Measurements from ENCODE around the gene TK2. TPM values are rescaled to one million over a fixed set of nuclear protein-coding genes. Genes with fewer than 3 reads are reported as not detected.

TK2 gene
- total and polyA plus RNA-seq, 9 of the 15 experiments (the other 6 are each of a cell fraction or from before 2014, with no cell fraction given): 1.1 to 10.2 (median 5.3) TPM

DNA sequence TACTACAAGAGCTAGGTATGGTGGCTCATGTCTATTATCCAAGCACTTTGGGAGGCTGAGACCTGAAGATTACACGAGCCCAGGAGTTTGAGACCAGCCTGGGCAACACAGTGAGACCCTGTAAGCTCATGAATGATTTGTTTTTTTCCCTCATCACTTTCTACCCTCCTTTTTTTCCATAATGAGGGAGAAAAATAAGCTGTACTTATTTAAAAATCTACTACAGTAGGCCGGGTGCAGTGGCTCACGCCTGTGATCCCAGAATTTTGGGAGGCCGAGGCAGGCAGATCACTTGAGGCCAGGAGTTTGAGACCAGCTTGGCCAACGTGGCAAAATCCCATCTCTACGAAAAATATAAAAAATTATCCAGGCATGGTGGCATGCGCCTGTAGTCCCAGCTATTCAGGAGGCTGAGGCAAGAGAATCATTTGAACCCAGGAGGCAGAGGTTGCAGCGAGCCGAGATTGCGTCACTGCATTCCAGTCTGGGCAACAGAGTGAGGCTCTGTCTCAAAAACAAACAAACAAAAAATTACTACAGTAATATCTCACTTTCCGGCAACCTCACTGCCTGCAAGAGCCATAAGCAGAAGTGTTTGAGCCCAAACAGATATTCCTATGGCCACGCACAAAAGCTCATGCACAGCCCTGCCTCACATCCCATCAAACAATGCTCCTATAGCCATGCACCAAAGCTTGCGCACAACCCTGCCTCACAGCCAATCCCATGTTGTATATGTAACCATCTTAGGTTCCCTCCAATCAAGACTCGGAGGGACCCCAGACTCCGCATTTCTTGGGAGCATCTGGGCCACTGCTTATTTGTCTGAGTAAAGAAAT is 37.4 kb downstream of the TK2 start (continued):
- no peak for TF ChIP-seq ZNF639 (CRISPR knock-in tag; conservative IDR thresholded peaks at IDR 0.05 in 1 of 2, IDR thresholded peaks at IDR 0.05 in 1 of 2)
- TF ChIP-seq RBM22 (IDR thresholded peaks at IDR 0.05; ENCODE audit: low read depth, low read length, poor library complexity, severe bottlenecking): no peak
- TF ChIP-seq ZNF696 (CRISPR knock-in tag; conservative IDR thresholded peaks at IDR 0.05): no peak
- peak; percentile 68 for TF ChIP-seq CEBPB (tag; IDR thresholded peaks at IDR 0.05)
- no peak for TF ChIP-seq CEBPG (CRISPR knock-in tag; IDR thresholded peaks at IDR 0.05)
- peak in 1 of 2 experiments; percentile 53; a peak in 2 of 4 replicates for TF ChIP-seq CEBPG (tag; conservative IDR thresholded peaks at IDR 0.05 in 1 of 2, IDR thresholded peaks at IDR 0.05 in 1 of 2)
- peak; percentile 37; the same call in 1 of the 2 replicates for TF ChIP-seq ZNF121 (CRISPR knock-in tag; conservative IDR thresholded peaks at IDR 0.05)
- no peak for TF ChIP-seq ZNF444 (CRISPR knock-in tag; IDR thresholded peaks at IDR 0.05)
- no peak for TF ChIP-seq MIER1 (IDR thresholded peaks at IDR 0.05; ENCODE audit: low read depth)
- no peak for TF ChIP-seq ZKSCAN8 (CRISPR knock-in tag; IDR thresholded peaks at IDR 0.05)
- TF ChIP-seq POLR2B (IDR thresholded peaks at IDR 0.05; ENCODE audit: low read depth, partially characterized antibody): no peak
